A673 (cell line): ENCODE measurements around the gene CRTAP. TPM values are rescaled to one million over a fixed set of nuclear protein-coding genes. Genes with fewer than 3 reads are reported as not detected.

ENCODE experiments used
- BruUV-seq: library from RNA; stranded (reverse); fragments of 400-500 nt; replicated peaks from 2 replicates; lab custom pipeline; 2021; lab: Mats Ljungman, UMichigan
- CTCF ChIA-PET: fragments of 300-600 bp; sonication (Branson Sonifier 250); formaldehyde crosslinking; loops from one replicate; lab custom pipeline; 2022; ENCODE audit warnings: antibody characterized with exemption; lab: Charles Lee
- POLR2A ChIA-PET: fragments of 300-600 bp; sonication (Branson Sonifier 250); formaldehyde crosslinking; loops from one replicate; lab custom pipeline; 2022; ENCODE audit warnings: antibody characterized with exemption; ENCODE audit not compliant: low non-redundant PET; lab: Charles Lee
- DNase-seq: peaks from one replicate; pipeline ENCODE4 v3.0.0-alpha.2; 2015; ENCODE audit warnings: low spot score
- H3K27ac ChIP-seq: fragments of 200-600 bp; sonication (generic); 2 replicates; pipeline ENCODE4 v1.5.1; 2016; ENCODE audit warnings: mixed run types, low read depth, mild to moderate bottlenecking, mixed read lengths, antibody characterized with exemption, low read length; ENCODE audit not compliant: poor library complexity, severe bottlenecking
- H3K27me3 ChIP-seq: fragments of 200-600 bp; sonication (generic); replicated peaks from 2 replicates; pipeline ENCODE4 v1.6.1; 2017; ENCODE audit warnings: mixed run types, low read depth, mild to moderate bottlenecking, mixed read lengths, antibody characterized with exemption, low read length; ENCODE audit not compliant: insufficient read depth, poor library complexity
- H3K36me3 ChIP-seq: fragments of 200-600 bp; sonication (generic); 2 replicates; pipeline ENCODE4 v1.6.1; 2016; ENCODE audit warnings: mixed run types, mild to moderate bottlenecking, mixed read lengths, antibody characterized with exemption, low read length; ENCODE audit not compliant: insufficient read depth, poor library complexity, severe bottlenecking
- H3K4me1 ChIP-seq: fragments of 200-600 bp; sonication (generic); 2 replicates; pipeline ENCODE4 v1.6.1; 2017; ENCODE audit warnings: mixed run types, mild to moderate bottlenecking, mixed read lengths, antibody characterized with exemption, low read length; ENCODE audit not compliant: insufficient read depth, poor library complexity, severe bottlenecking
- H3K4me3 ChIP-seq: fragments of 200-600 bp; sonication (generic); 2 replicates; pipeline ENCODE4 v1.5.1; 2016; ENCODE audit warnings: low read depth, mixed run types, mild to moderate bottlenecking, mixed read lengths, low read length; ENCODE audit not compliant: poor library complexity, severe bottlenecking
- H3K9me3 ChIP-seq: fragments of 200-600 bp; sonication (generic); 2 replicates; pipeline ENCODE4 v1.6.1; 2016; ENCODE audit warnings: mixed run types, low read depth, mild to moderate bottlenecking, mixed read lengths, antibody characterized with exemption, low read length; ENCODE audit not compliant: poor library complexity, severe bottlenecking
- CTCF ChIP-seq: fragments of 300-800, 200-600 bp; sonication (generic); conservative IDR thresholded peaks from 2 replicates; pipeline ENCODE4 v1.5.1; 2017; ENCODE audit warnings: low read depth, mild to moderate bottlenecking, antibody characterized with exemption, low read length, moderate library complexity, mixed read lengths
- EZH2 ChIP-seq: fragments of 200-600 bp; sonication (generic); IDR thresholded peaks from 2 replicates; pipeline ENCODE4 v1.6.1; 2017; ENCODE audit warnings: borderline replicate concordance, low read depth, mild to moderate bottlenecking, mixed read lengths, antibody characterized with exemption, low read length; ENCODE audit not compliant: poor library complexity, severe bottlenecking
- intact Hi-C: fragments of 100-400 bp; cut with micrococcal nuclease; formaldehyde crosslinking; loops from one replicate; pipeline ENCODE4 v1.10.0; 2022; ENCODE audit not compliant: unreplicated experiment
- total RNA-seq: library from RNA; stranded (reverse); gene quantifications from 2 replicates; pipeline ENCODE4 v1.2.3, GENCODE V29; 2021

The CRTAP gene
- total RNA-seq, 1 experiment from 2014 or later = 114 TPM

GRCh38 chr3:33081812-33082211 is 32.0 kb upstream of the CRTAP start:
- ChIA-PET POLR2A (no interaction called here), CTCF (no interaction called here)
- Histone ChIP-seq H3K36me3 (no peaks in the 10 kb centered on the region), H3K4me3 (no peak overlapping the region), H3K27ac (no peak overlapping the region), H3K27me3 (no peaks in the 10 kb centered on the region), H3K9me3 (no peaks in the 10 kb centered on the region), H3K4me1 (peaks cover 7% of the 10 kb centered on the region)
- DNase-seq = no peak
- intact Hi-C loops = no loop called here
- BruUV-seq = no TSS peak
- no peak for TF ChIP-seq CTCF
- no peak for TF ChIP-seq EZH2

GRCh38 chr3:33083958-33084357 is 29.9 kb upstream of the CRTAP start:
- ChIA-PET POLR2A (interaction anchor here (0.5 kb wide), 1 partner anchor 264 kb away, joined by 3 read pairs; no protein-coding TSS in a partner anchor), CTCF (no interaction called here)
- intact Hi-C loops = no loop called here
- H3K4me3 ChIP-seq = no peak overlapping the region
- no peak for DNase-seq
- BruUV-seq = no TSS peak
- no peaks in the 10 kb centered on the region for H3K36me3 ChIP-seq
- H3K27ac ChIP-seq = no peak overlapping the region
- H3K27me3 ChIP-seq = no peaks in the 10 kb centered on the region
- H3K9me3 ChIP-seq = peaks cover 4% of the 10 kb centered on the region
- TF ChIP-seq CTCF (no peak), EZH2 (no peak)
- H3K4me1 ChIP-seq = peaks cover 7% of the 10 kb centered on the region

GRCh38 chr3:33088691-33089090 is 25.1 kb upstream of the CRTAP start:
- Histone ChIP-seq H3K27me3 (no peaks in the 10 kb centered on the region), H3K4me3 (no peak overlapping the region), H3K4me1 (peaks cover 7% of the 10 kb centered on the region), H3K27ac (no peak overlapping the region), H3K36me3 (peaks cover 8% of the 10 kb centered on the region), H3K9me3 (peaks cover 5% of the 10 kb centered on the region)
- TF ChIP-seq CTCF (no peak), EZH2 (no peak)
- no peak for DNase-seq
- BruUV-seq = no TSS peak
- CTCF ChIA-PET = no interaction called here
- POLR2A ChIA-PET = no interaction called here
- intact Hi-C loops = no loop called here
